Stimulated activated CD4-positive, alpha-beta T cell treated with anti-CD3 and anti-CD28 coated beads, Interleukin-12 subunit alpha, Interleukin-12 subunit beta, amount 100 ng/mL, for 24 hours (primary cell): Measurements from ENCODE around the gene KPNA6.
"Not testable (repeated sequence)": the region's sequence is repeated elsewhere in the genome, so short reads cannot be mapped to it uniquely, and the experiment has no call there.

Source experiments
- DNase-seq, 2 experiments: peaks; one replicate each; pipeline ENCODE4 v3.0.0-alpha.2; 2020; ENCODE audit warnings: low read depth in 2 of 2

The KPNA6 gene

GRCh38 chr1:32107742-32108661, at the start of gene KPNA6:
KPNA6 (plus strand) TSS chr1:32108056; CDS start chr1:32108131, 75 bp downstream.
- peak; percentile 72 to 81 for DNase-seq

- DNase-seq: no peak
These were observed 46.9 kb upstream of the KPNA6 start for GRCh38 chr1:32060914-32061313.

GRCh38 chr1:32062867-32063230, 45.0 kb upstream of the KPNA6 start:
- DNase-seq: no peak

GRCh38 chr1:32063261-32063681, 44.6 kb upstream of the KPNA6 start:
- no peak for DNase-seq

GRCh38 chr1:32065613-32066488, 42.0 kb upstream of the KPNA6 start:
- not testable (repeated sequence) for DNase-seq

GRCh38 chr1:32066489-32066873, 41.4 kb upstream of the KPNA6 start:
- no peak for DNase-seq

GRCh38 chr1:32068957-32069588, 38.8 kb upstream of the KPNA6 start:
- DNase-seq: no peak

- DNase-seq: no peak
These were observed 35.9 kb upstream of the KPNA6 start for GRCh38 chr1:32071758-32072621.

GRCh38 chr1:32072622-32073298, 35.1 kb upstream of the KPNA6 start, which contains the start of gene TMEM39B:
TMEM39B (plus strand) TSS chr1:32072939; CDS start chr1:32073048, 109 bp downstream.
- peak; percentile 87 to 90 for DNase-seq

GRCh38 chr1:32073299-32074229, 34.3 kb upstream of the KPNA6 start:
- DNase-seq: no peak

- DNase-seq: no peak
These were observed 33.0 kb upstream of the KPNA6 start for GRCh38 chr1:32074841-32075240.

GRCh38 chr1:32077451-32077850, 30.4 kb upstream of the KPNA6 start:
- no peak for DNase-seq

GRCh38 chr1:32082022-32082421, 25.8 kb upstream of the KPNA6 start:
- DNase-seq: no peak

- DNase-seq: not testable (repeated sequence)
These were observed 21.5 kb upstream of the KPNA6 start for GRCh38 chr1:32086381-32086780.

- DNase-seq: no peak
These were observed 16.7 kb upstream of the KPNA6 start for GRCh38 chr1:32091176-32091575.

GRCh38 chr1:32091591-32091990, 16.3 kb upstream of the KPNA6 start:
- DNase-seq: no peak

- no peak for DNase-seq
These were observed 12.9 kb upstream of the KPNA6 start for GRCh38 chr1:32094746-32095521.

- DNase-seq: no peak
These were observed 8.4 kb upstream of the KPNA6 start for GRCh38 chr1:32099426-32099825.

GRCh38 chr1:32100359-32100758, 7.5 kb upstream of the KPNA6 start:
- no peak for DNase-seq
